Measurements from ENCODE around the gene ZNF672. TPM values are rescaled to one million over a fixed set of nuclear protein-coding genes. Genes with fewer than 3 reads are reported as not detected.

The ZNF672 gene
- total and polyA plus RNA-seq, 2 of the 4 experiments (the other 2 are of a cell fraction), result 6.6 to 12.6 TPM

DNA sequence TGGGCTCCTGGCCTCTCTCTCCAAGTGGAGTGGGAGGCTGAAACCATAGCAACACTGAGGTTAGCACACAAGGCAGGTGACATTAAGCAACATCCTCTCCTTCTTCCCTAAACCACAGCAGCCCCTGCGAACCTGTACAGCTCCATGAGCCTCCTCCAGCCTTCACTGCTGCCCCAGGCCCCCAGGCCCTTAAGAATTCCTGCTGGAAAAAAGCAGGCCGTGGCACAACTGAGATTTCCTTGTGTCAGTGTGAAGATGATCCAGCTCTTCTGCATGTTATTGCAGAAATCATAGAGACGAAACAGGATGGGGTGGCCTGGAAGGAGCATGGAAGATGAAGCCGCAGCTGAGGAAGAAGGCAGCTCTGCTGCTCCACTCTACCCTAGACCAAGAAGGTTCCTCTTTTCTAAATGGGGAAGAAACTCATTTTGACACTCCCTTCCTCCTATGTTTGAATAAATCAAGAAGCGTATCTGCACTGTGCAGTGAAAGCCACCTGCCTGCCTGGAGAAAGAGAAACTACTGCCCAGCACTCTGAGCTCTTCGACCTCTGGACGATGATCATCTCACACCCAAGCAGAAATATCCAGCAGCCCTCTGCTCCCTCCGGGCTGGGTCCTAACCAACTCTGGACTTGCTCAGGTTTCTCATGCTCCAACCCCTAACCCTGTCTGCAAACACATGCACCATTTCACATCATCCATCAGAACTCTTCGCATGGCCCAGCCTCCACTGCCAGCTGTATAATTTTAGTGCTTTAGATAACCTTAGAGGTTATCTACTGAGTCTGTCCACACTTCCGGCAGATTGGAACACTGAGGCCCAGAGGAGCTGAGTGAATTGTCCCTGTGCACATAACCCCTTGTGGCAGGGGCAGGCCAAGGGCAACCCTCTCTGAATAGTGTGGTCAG, 33.0 kb upstream of the ZNF672 start:
- WGBS, 2 experiments (ENCODE audit: extremely low coverage in 2 of 2, insufficient read length in 1 of 2), result 65% methylated on average over 3 of the region's 10 CpGs; no CpG with 5 or more reads in 1 of the 2 experiments
- H3K27ac ChIP-seq (ENCODE audit: insufficient read depth, low read length), result no peak overlapping the region
- dilution Hi-C loops (cut with HindIII; ENCODE audit: low sequenced_read_pairs, unreplicated experiment), result no loop called here

More for the DNA sequence above, 33.0 kb upstream of the ZNF672 start:
- Histone ChIP-seq H2BK15ac (ENCODE audit: low read depth, low read length) (no peak overlapping the region), H4K5ac (ENCODE audit: low read depth, low read length) (no peak overlapping the region), H3K27me3 (ENCODE audit: control insufficient read depth, insufficient read depth, low read length) (no peaks in the 10 kb centered on the region; the same call in 1 of the 2 replicates), H2AK9ac (replicated peaks; ENCODE audit: low read depth, low read length, poor library complexity) (no peak overlapping the region), H4K8ac (ENCODE audit: low read depth in 2 of 2, low read length in 2 of 2) (no peak overlapping the region), H3K4ac (ENCODE audit: low read depth, low read length) (no peak overlapping the region), H3K23ac (ENCODE audit: low read depth, low read length) (no peak overlapping the region), H3K4me1 (ENCODE audit: control insufficient read depth, insufficient read depth, low read length) (no peaks in the 10 kb centered on the region), H4K91ac (ENCODE audit: insufficient read depth, low read depth, low read length) (no peak overlapping the region), H2BK120ac (ENCODE audit: low read depth, low read length) (no peak overlapping the region), H4K20me1 (ENCODE audit: insufficient read depth, low read length) (peaks cover 4% of the 10 kb centered on the region; the same call in 1 of the 2 replicates), H2AFZ (replicated peaks; ENCODE audit: low read length, poor library complexity) (no peak overlapping the region), H3K18ac (ENCODE audit: low read depth, low read length) (no peak overlapping the region), H2BK20ac (ENCODE audit: low read depth, low read length) (no peak overlapping the region), H3K4me2 (ENCODE audit: low read depth, low read length) (no peak overlapping the region), H3K9me1 (ENCODE audit: insufficient read depth, low read length) (peaks cover under 1% of the 10 kb centered on the region; the same call in 1 of the 2 replicates), H2AK5ac (ENCODE audit: low read depth, low read length) (no peak overlapping the region), H3K14ac (replicated peaks; ENCODE audit: low read depth, low read length) (no peak overlapping the region), H3K4me3 (ENCODE audit: insufficient read depth, low read depth, low read length) (no peak overlapping the region), H3K9me3 (ENCODE audit: control insufficient read depth, insufficient read depth, low read length) (no peaks in the 10 kb centered on the region), H2BK5ac (ENCODE audit: low read depth, low read length, poor library complexity, severe bottlenecking) (no peak overlapping the region), H3K79me1 (ENCODE audit: low read depth in 1 of 2, low read length in 2 of 2) (0 out of 4 replicates have a peak, but pooled peaks cover 0 to 6% of the 10 kb centered on the region in 2 experiments), H3K9ac (ENCODE audit: low read depth, low read length) (no peak overlapping the region), H3K36me3 (ENCODE audit: control insufficient read depth, insufficient read depth, low read length) (no peaks in the 10 kb centered on the region), H3K56ac (ENCODE audit: extremely low read depth, insufficient read depth, low read length) (no peak overlapping the region)
- ChIA-PET CTCF (no interaction called here), POLR2A (ENCODE audit: unreplicated experiment) (no interaction called here)
- BruUV-seq (replicated peaks), result no TSS peak
- ATAC-seq (ENCODE audit: low read depth), result no peak
- TF ChIP-seq RFX5 (IDR thresholded peaks at IDR 0.05; ENCODE audit: low read depth, low read length), result no peak
- TF ChIP-seq CEBPB (IDR thresholded peaks at IDR 0.05; ENCODE audit: low read depth, low read length), result no peak
- TF ChIP-seq RAD21 (IDR thresholded peaks at IDR 0.05; ENCODE audit: low read length), result no peak
- TF ChIP-seq, protein P1, sequence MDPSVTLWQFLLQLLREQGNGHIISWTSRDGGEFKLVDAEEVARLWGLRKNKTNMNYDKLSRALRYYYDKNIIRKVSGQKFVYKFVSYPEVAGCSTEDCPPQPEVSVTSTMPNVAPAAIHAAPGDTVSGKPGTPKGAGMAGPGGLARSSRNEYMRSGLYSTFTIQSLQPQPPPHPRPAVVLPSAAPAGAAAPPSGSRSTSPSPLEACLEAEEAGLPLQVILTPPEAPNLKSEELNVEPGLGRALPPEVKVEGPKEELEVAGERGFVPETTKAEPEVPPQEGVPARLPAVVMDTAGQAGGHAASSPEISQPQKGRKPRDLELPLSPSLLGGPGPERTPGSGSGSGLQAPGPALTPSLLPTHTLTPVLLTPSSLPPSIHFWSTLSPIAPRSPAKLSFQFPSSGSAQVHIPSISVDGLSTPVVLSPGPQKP (IDR thresholded peaks at IDR 0.05; ENCODE audit: borderline replicate concordance, low read depth, low read length), result no peak
- TF ChIP-seq MXI1 (IDR thresholded peaks at IDR 0.05; ENCODE audit: borderline replicate concordance, low read depth, low read length), result no peak
- in situ Hi-C loops (cut with MboI; ENCODE audit: low sequenced_read_pairs) (no loop called here), intact Hi-C loops (cut with micrococcal nuclease) (loop anchor here (5.0 kb wide), 1 partner anchor 1413 kb away; no protein-coding TSS in a partner anchor)
- DNase-seq, result no peak

All from IMR-90 (cell line).